ENCODE results near the gene TRO. TPM values are rescaled to one million over a fixed set of nuclear protein-coding genes. Genes with fewer than 3 reads are reported as not detected.

Gene TRO
- total and polyA plus RNA-seq, 2 donors (not counting 3 experiments of a cell fraction or from before 2014, with no cell fraction given): 21.9 to 34.7 TPM

DNA sequence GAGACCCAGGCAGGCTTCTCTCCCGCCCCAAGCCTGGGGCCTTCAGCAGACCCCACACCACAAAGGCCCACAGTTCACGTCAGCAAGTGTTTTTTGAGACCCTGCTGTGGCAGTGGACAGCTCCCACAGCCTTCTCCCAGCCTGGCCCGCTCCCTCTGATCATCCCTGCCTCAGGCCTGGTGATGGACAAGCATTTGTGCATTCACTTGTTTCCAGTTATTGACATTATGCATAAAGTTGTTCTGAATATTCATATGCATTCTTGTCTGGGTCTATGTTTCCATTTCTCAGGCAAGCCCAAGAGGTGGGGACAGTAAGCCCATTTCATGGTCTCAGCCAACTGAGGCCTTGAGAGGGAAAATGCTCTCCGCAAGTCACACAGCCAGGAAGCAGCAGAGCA lies 14.7 kb downstream of the TRO start:
- no peak for FAIRE-seq

More for the DNA sequence above, 14.7 kb downstream of the TRO start:
- H3K36me3 ChIP-seq (ENCODE audit: control insufficient read depth in 2 of 2, extremely low read depth in 1 of 2, insufficient read depth in 2 of 2, low read length in 2 of 2): no peaks in the 10 kb centered on the region
- no TSS peak for BruUV-seq (replicated peaks)
- H3K9me3 ChIP-seq (replicated peaks; ENCODE audit: control insufficient read depth, insufficient read depth, low read length): no peaks in the 10 kb centered on the region
- intact Hi-C loops (cut with micrococcal nuclease) (no loop called here), dilution Hi-C loops (cut with MboI; ENCODE audit: extremely low pct_ligation_motif_present, low sequenced_read_pairs) (no loop called here)
- H3K79me2 ChIP-seq (ENCODE audit: control insufficient read depth, insufficient read depth, low read length): no peaks in the 10 kb centered on the region
- no peak overlapping the region for H3K4me3 ChIP-seq (replicated peaks in 1 of 3; ENCODE audit: insufficient read depth in 1 of 3, low read depth in 1 of 3, low read length in 3 of 3)
- no peak overlapping the region for H3K4me2 ChIP-seq (ENCODE audit: insufficient read depth, low read length)
- CTCF ChIA-PET: no interaction called here
- no peak overlapping the region for H3K9ac ChIP-seq (replicated peaks; ENCODE audit: extremely low read depth, insufficient read depth, low read length)
- H2AFZ ChIP-seq (ENCODE audit: low read depth, low read length): no peak overlapping the region
- no peaks in the 10 kb centered on the region for H3K9me1 ChIP-seq (replicated peaks; ENCODE audit: control insufficient read depth, extremely low read depth, insufficient read depth, low read length)
- no peaks in the 10 kb centered on the region for H4K20me1 ChIP-seq (replicated peaks; ENCODE audit: control insufficient read depth, extremely low read depth, insufficient read depth, low read length)
- H3K27me3 ChIP-seq (ENCODE audit: control insufficient read depth in 2 of 2, insufficient read depth in 2 of 2, low read length in 2 of 2): no peaks in the 10 kb centered on the region
- TF ChIP-seq FOS (IDR thresholded peaks at IDR 0.05; ENCODE audit: borderline replicate concordance, insufficient read depth, low read length) (no peak), JUN (IDR thresholded peaks at IDR 0.05; ENCODE audit: borderline replicate concordance, insufficient read depth, insufficient read length, low read depth) (no peak), POLR2AphosphoS5 (IDR thresholded peaks at IDR 0.05; ENCODE audit: insufficient read depth, low read depth, low read length) (no peak), POLR2A (IDR thresholded peaks at IDR 0.05; ENCODE audit: low read depth, low read length) (no peak), GATA2 (IDR thresholded peaks at IDR 0.05; ENCODE audit: insufficient read depth, insufficient read length, low read depth, low read length) (no peak), EZH2 (IDR thresholded peaks at IDR 0.05; ENCODE audit: borderline replicate concordance, low read depth, low read length, severe bottlenecking) (no peak), MYC (IDR thresholded peaks at IDR 0.05; ENCODE audit: low read depth, low read length) (no peak)
- TF ChIP-seq, protein P1, sequence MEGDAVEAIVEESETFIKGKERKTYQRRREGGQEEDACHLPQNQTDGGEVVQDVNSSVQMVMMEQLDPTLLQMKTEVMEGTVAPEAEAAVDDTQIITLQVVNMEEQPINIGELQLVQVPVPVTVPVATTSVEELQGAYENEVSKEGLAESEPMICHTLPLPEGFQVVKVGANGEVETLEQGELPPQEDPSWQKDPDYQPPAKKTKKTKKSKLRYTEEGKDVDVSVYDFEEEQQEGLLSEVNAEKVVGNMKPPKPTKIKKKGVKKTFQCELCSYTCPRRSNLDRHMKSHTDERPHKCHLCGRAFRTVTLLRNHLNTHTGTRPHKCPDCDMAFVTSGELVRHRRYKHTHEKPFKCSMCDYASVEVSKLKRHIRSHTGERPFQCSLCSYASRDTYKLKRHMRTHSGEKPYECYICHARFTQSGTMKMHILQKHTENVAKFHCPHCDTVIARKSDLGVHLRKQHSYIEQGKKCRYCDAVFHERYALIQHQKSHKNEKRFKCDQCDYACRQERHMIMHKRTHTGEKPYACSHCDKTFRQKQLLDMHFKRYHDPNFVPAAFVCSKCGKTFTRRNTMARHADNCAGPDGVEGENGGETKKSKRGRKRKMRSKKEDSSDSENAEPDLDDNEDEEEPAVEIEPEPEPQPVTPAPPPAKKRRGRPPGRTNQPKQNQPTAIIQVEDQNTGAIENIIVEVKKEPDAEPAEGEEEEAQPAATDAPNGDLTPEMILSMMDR (IDR thresholded peaks at IDR 0.05; ENCODE audit: extremely low read depth in 1 of 2, insufficient read depth in 1 of 2, low read depth in 1 of 2, low read length in 2 of 2): no peak
- TF ChIP-seq, protein P2, sequence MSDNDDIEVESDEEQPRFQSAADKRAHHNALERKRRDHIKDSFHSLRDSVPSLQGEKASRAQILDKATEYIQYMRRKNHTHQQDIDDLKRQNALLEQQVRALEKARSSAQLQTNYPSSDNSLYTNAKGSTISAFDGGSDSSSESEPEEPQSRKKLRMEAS (IDR thresholded peaks at IDR 0.05; ENCODE audit: insufficient read depth, insufficient read length): no peak
- DNase-seq (ENCODE audit: low read depth, low spot score): no peak
- H3K27ac ChIP-seq (ENCODE audit: insufficient read depth, low read depth, low read length): no peak overlapping the region
- no peaks in the 10 kb centered on the region for H3K4me1 ChIP-seq (ENCODE audit: control insufficient read depth, extremely low read depth, insufficient read depth, low read length)
- POLR2A ChIA-PET: no interaction called here
